ENCODE data around the gene ATL3. TPM values are rescaled to one million over a fixed set of nuclear protein-coding genes. Genes with fewer than 3 reads are reported as not detected.

Gene ATL3
- total RNA-seq (10 to 100 TPM; 56.1 to 74.7 TPM), polyA plus RNA-seq (ENCODE audit: insufficient read length in 2 of 2) (10 to 100 TPM; 14.0 to 14.5 TPM)
- long read RNA-seq, donor 1, full-length matches to known transcripts: 2 of 2 reads
- long read RNA-seq, donor 1, partial matches to known transcripts: 0 of 2 reads
- long read RNA-seq, donor 1, other reads (novel, unspliced or antisense): 0 of 2 reads
- long read RNA-seq, donor 2, full-length matches to known transcripts: 2 of 2 reads
- long read RNA-seq, donor 2, partial matches to known transcripts: 0 of 2 reads
- long read RNA-seq, donor 2, other reads (novel, unspliced or antisense): 0 of 2 reads
- long read RNA-seq, donor 3: 0 reads
- long read RNA-seq, donor 4, full-length matches to known transcripts: 2 of 2 reads
- long read RNA-seq, donor 4, partial matches to known transcripts: 0 of 2 reads
- long read RNA-seq, donor 4, other reads (novel, unspliced or antisense): 0 of 2 reads

- Histone ChIP-seq H3K36me3 (ENCODE audit: control insufficient read depth, insufficient read depth, low read length) (peaks cover 2% of the 10 kb centered on the region), H3K27ac (ENCODE audit: low read depth, low read length) (peak within 1 kb of the TSS; percentile 79), H3K27me3 (ENCODE audit: control insufficient read depth, insufficient read depth, low read length) (no peaks in the 10 kb centered on the region), H3K4me3 (ENCODE audit: low read depth, low read length) (peak within 1 kb of the TSS; percentile 66), H3K9me3 (ENCODE audit: control insufficient read depth, insufficient read depth, low read length) (no peaks in the 10 kb centered on the region), H3K4me1 (ENCODE audit: control insufficient read depth, insufficient read depth, low read length) (peaks cover 17% of the 10 kb centered on the region)
- WGBS (ENCODE audit: insufficient coverage): 9% methylated on average over 67 of the region's 69 CpGs
- DNase-seq (ENCODE audit: low read depth in 4 of 6, low spot score in 6 of 6): peak; percentile 88 to 99 (median 90)
These were observed at the start of gene ATL3 for GRCh38 chr11:63671322-63672155. Gene ATL3 (minus strand): TSS chr11:63671376. CDS start chr11:63671335, 41 bp downstream.

GRCh38 chr11:63720611-63721010, 49.4 kb upstream of the ATL3 start:
- DNase-seq (ENCODE audit: low read depth in 4 of 6, low spot score in 6 of 6): no peak
- H3K4me1 ChIP-seq (ENCODE audit: control insufficient read depth, insufficient read depth, low read length): no peaks in the 10 kb centered on the region
- no peaks in the 10 kb centered on the region for H3K9me3 ChIP-seq (ENCODE audit: control insufficient read depth, insufficient read depth, low read length)
- WGBS (ENCODE audit: insufficient coverage): 86% methylated on average over 1 of the region's 3 CpGs
- H3K27ac ChIP-seq (ENCODE audit: low read depth, low read length): no peak overlapping the region
- no peaks in the 10 kb centered on the region for H3K36me3 ChIP-seq (ENCODE audit: control insufficient read depth, insufficient read depth, low read length)
- H3K4me3 ChIP-seq (ENCODE audit: low read depth, low read length): no peak overlapping the region
- H3K27me3 ChIP-seq (ENCODE audit: control insufficient read depth, insufficient read depth, low read length): no peaks in the 10 kb centered on the region

- DNase-seq (ENCODE audit: low read depth in 4 of 6, low spot score in 6 of 6): peak in 2 of 6 donors; percentile 32 to 36
- no peaks in the 10 kb centered on the region for H3K27me3 ChIP-seq (ENCODE audit: control insufficient read depth, insufficient read depth, low read length)
- H3K36me3 ChIP-seq (ENCODE audit: control insufficient read depth, insufficient read depth, low read length): peaks cover 4% of the 10 kb centered on the region
- no CpG with 5 or more reads among the region's 2 CpGs for WGBS (ENCODE audit: insufficient coverage)
- no peak overlapping the region for H3K27ac ChIP-seq (ENCODE audit: low read depth, low read length)
- H3K4me3 ChIP-seq (ENCODE audit: low read depth, low read length): no peak overlapping the region
- no peaks in the 10 kb centered on the region for H3K4me1 ChIP-seq (ENCODE audit: control insufficient read depth, insufficient read depth, low read length)
- H3K9me3 ChIP-seq (ENCODE audit: control insufficient read depth, insufficient read depth, low read length): no peaks in the 10 kb centered on the region
These were observed 48.8 kb upstream of the ATL3 start for GRCh38 chr11:63719987-63720386.

- WGBS (ENCODE audit: insufficient coverage): 90% methylated on average over 1 of the region's 1 CpG
- Histone ChIP-seq H3K27ac (ENCODE audit: low read depth, low read length) (no peak overlapping the region), H3K4me3 (ENCODE audit: low read depth, low read length) (no peak overlapping the region), H3K36me3 (ENCODE audit: control insufficient read depth, insufficient read depth, low read length) (peaks cover 7% of the 10 kb centered on the region), H3K4me1 (ENCODE audit: control insufficient read depth, insufficient read depth, low read length) (no peaks in the 10 kb centered on the region), H3K27me3 (ENCODE audit: control insufficient read depth, insufficient read depth, low read length) (no peaks in the 10 kb centered on the region), H3K9me3 (ENCODE audit: control insufficient read depth, insufficient read depth, low read length) (no peaks in the 10 kb centered on the region)
- DNase-seq (ENCODE audit: low read depth in 4 of 6, low spot score in 6 of 6): no peak
These were observed 47.8 kb upstream of the ATL3 start for GRCh38 chr11:63719001-63719400.

GRCh38 chr11:63716046-63716445, 44.9 kb upstream of the ATL3 start:
- Histone ChIP-seq H3K27ac (ENCODE audit: low read depth, low read length) (no peak overlapping the region), H3K27me3 (ENCODE audit: control insufficient read depth, insufficient read depth, low read length) (no peaks in the 10 kb centered on the region), H3K36me3 (ENCODE audit: control insufficient read depth, insufficient read depth, low read length) (peaks cover 7% of the 10 kb centered on the region), H3K9me3 (ENCODE audit: control insufficient read depth, insufficient read depth, low read length) (no peaks in the 10 kb centered on the region), H3K4me3 (ENCODE audit: low read depth, low read length) (no peak overlapping the region), H3K4me1 (ENCODE audit: control insufficient read depth, insufficient read depth, low read length) (peaks cover 4% of the 10 kb centered on the region)
- no peak for DNase-seq (ENCODE audit: low read depth in 4 of 6, low spot score in 6 of 6)

- no peaks in the 10 kb centered on the region for H3K9me3 ChIP-seq (ENCODE audit: control insufficient read depth, insufficient read depth, low read length)
- no peak for DNase-seq (ENCODE audit: low read depth in 4 of 6, low spot score in 6 of 6)
- no peak overlapping the region for H3K27ac ChIP-seq (ENCODE audit: low read depth, low read length)
- peaks cover 7% of the 10 kb centered on the region for H3K36me3 ChIP-seq (ENCODE audit: control insufficient read depth, insufficient read depth, low read length)
- WGBS (ENCODE audit: insufficient coverage): no CpG with 5 or more reads among the region's 2 CpGs
- no peak overlapping the region for H3K4me3 ChIP-seq (ENCODE audit: low read depth, low read length)
- no peaks in the 10 kb centered on the region for H3K27me3 ChIP-seq (ENCODE audit: control insufficient read depth, insufficient read depth, low read length)
- H3K4me1 ChIP-seq (ENCODE audit: control insufficient read depth, insufficient read depth, low read length): peaks cover 4% of the 10 kb centered on the region
These were observed 42.6 kb upstream of the ATL3 start for GRCh38 chr11:63713766-63714165.

GRCh38 chr11:63711838-63712237, 40.7 kb upstream of the ATL3 start:
- Histone ChIP-seq H3K27me3 (ENCODE audit: control insufficient read depth, insufficient read depth, low read length) (no peaks in the 10 kb centered on the region), H3K36me3 (ENCODE audit: control insufficient read depth, insufficient read depth, low read length) (peaks cover 11% of the 10 kb centered on the region), H3K4me3 (ENCODE audit: low read depth, low read length) (no peak overlapping the region), H3K9me3 (ENCODE audit: control insufficient read depth, insufficient read depth, low read length) (no peaks in the 10 kb centered on the region), H3K27ac (ENCODE audit: low read depth, low read length) (no peak overlapping the region), H3K4me1 (ENCODE audit: control insufficient read depth, insufficient read depth, low read length) (peaks cover 4% of the 10 kb centered on the region)
- WGBS (ENCODE audit: insufficient coverage): no CpG with 5 or more reads among the region's 6 CpGs
- no peak for DNase-seq (ENCODE audit: low read depth in 4 of 6, low spot score in 6 of 6)

- H3K27me3 ChIP-seq (ENCODE audit: control insufficient read depth, insufficient read depth, low read length): no peaks in the 10 kb centered on the region
- DNase-seq (ENCODE audit: low read depth in 4 of 6, low spot score in 6 of 6): no peak
- no peak overlapping the region for H3K27ac ChIP-seq (ENCODE audit: low read depth, low read length)
- H3K4me3 ChIP-seq (ENCODE audit: low read depth, low read length): no peak overlapping the region
- H3K36me3 ChIP-seq (ENCODE audit: control insufficient read depth, insufficient read depth, low read length): peaks cover 12% of the 10 kb centered on the region
- 88% methylated on average over 4 of the region's 11 CpGs for WGBS (ENCODE audit: insufficient coverage)
- peaks cover 4% of the 10 kb centered on the region for H3K4me1 ChIP-seq (ENCODE audit: control insufficient read depth, insufficient read depth, low read length)
- H3K9me3 ChIP-seq (ENCODE audit: control insufficient read depth, insufficient read depth, low read length): no peaks in the 10 kb centered on the region
These were observed 39.5 kb upstream of the ATL3 start for GRCh38 chr11:63710476-63711217.

GRCh38 chr11:63709336-63709884, 38.2 kb upstream of the ATL3 start:
- Histone ChIP-seq H3K27ac (ENCODE audit: low read depth, low read length) (no peak overlapping the region), H3K27me3 (ENCODE audit: control insufficient read depth, insufficient read depth, low read length) (no peaks in the 10 kb centered on the region), H3K4me3 (ENCODE audit: low read depth, low read length) (no peak overlapping the region), H3K9me3 (ENCODE audit: control insufficient read depth, insufficient read depth, low read length) (no peaks in the 10 kb centered on the region), H3K4me1 (ENCODE audit: control insufficient read depth, insufficient read depth, low read length) (peaks cover 9% of the 10 kb centered on the region), H3K36me3 (ENCODE audit: control insufficient read depth, insufficient read depth, low read length) (peaks cover 6% of the 10 kb centered on the region)
- WGBS (ENCODE audit: insufficient coverage): 78% methylated on average over 1 of the region's 3 CpGs
- DNase-seq (ENCODE audit: low read depth in 4 of 6, low spot score in 6 of 6): no peak

Data from spinal cord (tissue), 10 donors.